HCT116 (cell line): ENCODE data around the gene APP. TPM values are rescaled to one million over a fixed set of nuclear protein-coding genes. Genes with fewer than 3 reads are reported as not detected.

Source experiments
- ATAC-seq: fragments of 200-7000 bp; cut with Tn5 transposase; 2 replicates; pipeline ENCODE4 v1.9.1; 2020; ENCODE audit warnings: mild to moderate bottlenecking, moderate library complexity
- BruUV-seq: library from RNA; stranded (reverse); fragments of 400-500 nt; replicated peaks from 2 replicates; lab custom pipeline; 2021; lab: Mats Ljungman, UMichigan
- CTCF ChIA-PET: fragments of 300-600 bp; sonication (Branson Sonifier 250); formaldehyde crosslinking; loops from one replicate; lab custom pipeline; 2021; ENCODE audit warnings: antibody characterized with exemption; lab: Charles Lee
- POLR2A ChIA-PET: fragments of 300-600, 350-600 bp; sonication (Branson Sonifier 250); formaldehyde crosslinking; loops from one replicate; lab custom pipeline; 2021; ENCODE audit warnings: antibody characterized with exemption; lab: Charles Lee
- RAD21 ChIA-PET, 2 experiments: fragments of 300-600 bp; sonication (Branson Sonifier 250); formaldehyde crosslinking; loops; one replicate each; lab custom pipeline; 2023; ENCODE audit warnings: low total read pairs in 2 of 2; ENCODE audit not compliant: uncharacterized antibody in 2 of 2, unreplicated experiment in 2 of 2, low non-redundant PET in 1 of 2; lab: Charles Lee
- DNase-seq: peaks from one replicate; pipeline ENCODE4 v3.0.0-alpha.2; 2010; ENCODE audit warnings: low read depth, low spot score
- H2AFZ ChIP-seq: fragments of 200-600 bp; shearing (Covaris generic), sonication (generic); 2 replicates; pipeline ENCODE4 v1.6.1; 2017; ENCODE audit warnings: low read depth, mixed run types, mixed read lengths, antibody characterized with exemption, low read length; ENCODE audit not compliant: poor library complexity, severe bottlenecking
- H3K27ac ChIP-seq: 2 replicates; pipeline ENCODE4 v1.5.1; 2012; ENCODE audit warnings: low read depth, low read length
- H3K27me3 ChIP-seq: fragments of 200-600 bp; sonication (generic); 2 replicates; pipeline ENCODE4 v1.6.1; 2016; ENCODE audit warnings: mixed run types, low read length, mixed read lengths; ENCODE audit not compliant: insufficient read depth
- H3K36me3 ChIP-seq, 2 experiments: fragments of 200-500 bp in 1 of 2; fragments of 200-600 bp in 1 of 2; sonication (Bioruptor generic) in 1 of 2; sonication (generic) in 1 of 2; 2 replicates each; pipeline versions ENCODE4 v1.5.1 to v1.6.1; 2014 to 2016; ENCODE audit warnings: low read length in 2 of 2, inconsistent platforms in 1 of 2, mixed read lengths in 1 of 2, mixed run types in 1 of 2; ENCODE audit not compliant: insufficient read depth in 2 of 2, control insufficient read depth in 1 of 2
- H3K4me1 ChIP-seq, 2 experiments: fragments of 200-600 bp in 1 of 2; sonication (generic) in 1 of 2; 2 replicates each; pipeline versions ENCODE4 v1.5.1 to v1.6.1; 2012 to 2017; ENCODE audit warnings: low read length in 2 of 2, inconsistent platforms in 1 of 2, mild to moderate bottlenecking in 1 of 2, mixed read lengths in 1 of 2, mixed run types in 1 of 2, moderate library complexity in 1 of 2; ENCODE audit not compliant: insufficient read depth in 2 of 2, control insufficient read depth in 1 of 2
- H3K4me2 ChIP-seq: fragments of 200-600 bp; sonication (generic); 2 replicates; pipeline ENCODE4 v1.6.1; 2017; ENCODE audit warnings: mixed run types, low read length, mixed read lengths
- H3K4me3 ChIP-seq, 2 experiments: fragments of 200-600 bp in 1 of 2; sonication (generic) in 1 of 2; replicated peaks in 1 of 2; 2 replicates each; pipeline ENCODE4 v1.5.1; 2011 to 2016; ENCODE audit warnings: low read length in 2 of 2, control low read depth in 1 of 2, low read depth in 1 of 2, mild to moderate bottlenecking in 1 of 2, mixed read lengths in 1 of 2, mixed run types in 1 of 2
- H3K79me2 ChIP-seq: fragments of 200-600 bp; sonication (generic); 2 replicates; pipeline ENCODE4 v1.6.1; 2017; ENCODE audit warnings: mild to moderate bottlenecking, mixed run types, low read length, moderate library complexity, mixed read lengths; ENCODE audit not compliant: insufficient read depth
- H3K9ac ChIP-seq: fragments of 200-600 bp; sonication (generic); 2 replicates; pipeline ENCODE4 v1.6.1; 2016; ENCODE audit warnings: low read length, mixed read lengths
- H3K9me2 ChIP-seq: fragments of 200-600 bp; sonication (generic), shearing (Covaris generic); 2 replicates; pipeline ENCODE4 v1.6.1; 2017; ENCODE audit warnings: mixed run types, mild to moderate bottlenecking, moderate library complexity; ENCODE audit not compliant: insufficient read depth
- H3K9me3 ChIP-seq, 2 experiments: fragments of 200-500 bp in 1 of 2; fragments of 200-600 bp in 1 of 2; sonication (Bioruptor generic) in 1 of 2; sonication (generic) in 1 of 2; 2 replicates each; pipeline ENCODE4 v1.6.1; 2014 to 2017; ENCODE audit warnings: low read length in 2 of 2, mixed read lengths in 2 of 2, inconsistent platforms in 1 of 2, low read depth in 1 of 2, mild to moderate bottlenecking in 1 of 2, mixed run types in 1 of 2, moderate library complexity in 1 of 2; ENCODE audit not compliant: control insufficient read depth in 1 of 2, insufficient read depth in 1 of 2
- H4K20me1 ChIP-seq: fragments of 200-600 bp; sonication (generic), shearing (Covaris generic); 2 replicates; pipeline ENCODE4 v1.6.1; 2017; ENCODE audit warnings: mixed run types, mild to moderate bottlenecking, moderate library complexity; ENCODE audit not compliant: insufficient read depth
- CEBPB ChIP-seq: IDR thresholded peaks from 2 replicates; pipeline ENCODE4 v1.6.1; 2012; ENCODE audit warnings: low read depth
- EGR1 ChIP-seq: IDR thresholded peaks from 2 replicates; pipeline ENCODE4 v1.6.1; 2012; ENCODE audit warnings: low read depth
- EZH2phosphoT487 ChIP-seq: fragments of 200-600 bp; IDR thresholded peaks from 2 replicates; pipeline ENCODE4 v1.6.1; 2018; ENCODE audit warnings: antibody characterized with exemption, borderline replicate concordance
- POLR2AphosphoS5 ChIP-seq: IDR thresholded peaks from 2 replicates; pipeline ENCODE4 v1.6.1; 2011; ENCODE audit warnings: mild to moderate bottlenecking, low read depth, low read length, moderate library complexity
- SP1 ChIP-seq: IDR thresholded peaks from 2 replicates; pipeline ENCODE4 v1.6.1; 2012; ENCODE audit warnings: low read depth
- TCF7L2 ChIP-seq: IDR thresholded peaks from 2 replicates; pipeline ENCODE4 v1.7.0; 2011; ENCODE audit warnings: borderline replicate concordance, inconsistent platforms; ENCODE audit not compliant: insufficient read depth, insufficient read length; ENCODE audit errors: extremely low read depth
- YY1 ChIP-seq: IDR thresholded peaks from 2 replicates; pipeline ENCODE4 v1.6.1; 2011; ENCODE audit warnings: low read length, low read depth, moderate library complexity, mild to moderate bottlenecking; ENCODE audit not compliant: insufficient replicate concordance; ENCODE audit errors: extremely low read depth
- intact Hi-C: fragments of 100-400 bp; cut with micrococcal nuclease; formaldehyde crosslinking; loops from 2 replicates; pipeline ENCODE4 v1.10.0; 2022
- total RNA-seq: library from RNA; stranded (reverse); gene quantifications from one replicate; pipeline ENCODE4 v1.2.1, GENCODE V29; 2021; ENCODE audit not compliant: unreplicated experiment
- TF ChIP-seq, protein P1 (sequence below): IDR thresholded peaks from 2 replicates; pipeline ENCODE4 v1.6.1; 2012; ENCODE audit warnings: low read depth
- TF ChIP-seq, protein P2 (sequence below): IDR thresholded peaks from 2 replicates; pipeline ENCODE4 v1.6.1; 2012
- TF ChIP-seq, protein P3 (sequence below): IDR thresholded peaks from 2 replicates; pipeline ENCODE4 v1.6.1; 2011; ENCODE audit warnings: mild to moderate bottlenecking, low read length, moderate library complexity; ENCODE audit not compliant: insufficient replicate concordance; ENCODE audit errors: extremely low read depth

Gene APP
- total RNA-seq, 1 experiment from 2014 or later = 267 TPM

DNA sequence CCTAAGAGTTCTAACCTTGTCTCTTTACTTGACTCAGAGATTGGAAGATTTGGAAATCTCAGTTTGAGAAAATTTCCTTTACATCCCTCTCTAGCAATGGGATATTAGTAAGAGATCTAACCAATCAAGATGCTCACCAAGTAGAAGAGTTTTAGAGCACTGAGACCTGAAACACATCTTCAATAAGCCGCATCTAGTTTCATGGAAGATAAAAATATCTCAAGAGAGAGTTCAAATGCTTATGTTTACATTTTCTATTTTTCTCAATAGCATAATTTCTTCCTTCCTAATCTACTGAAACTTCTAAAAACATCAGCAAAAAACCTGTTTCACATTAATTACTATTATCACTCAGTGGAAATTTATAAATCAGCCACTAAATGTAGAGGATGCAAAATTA, 165.1 kb downstream of the APP start:
- Histone ChIP-seq H4K20me1 (no peaks in the 10 kb centered on the region), H3K27me3 (no peaks in the 10 kb centered on the region), H3K4me3 (no peak overlapping the region), H2AFZ (no peak overlapping the region), H3K4me1 (no peaks in the 10 kb centered on the region), H3K27ac (no peak overlapping the region), H3K9ac (no peak overlapping the region), H3K36me3 (no peaks in the 10 kb centered on the region), H3K9me2 (no peaks in the 10 kb centered on the region), H3K79me2 (peaks cover 19% of the 10 kb centered on the region; the same call in 1 of the 2 replicates), H3K4me2 (no peak overlapping the region), H3K9me3 (no peaks in the 10 kb centered on the region)
- TF ChIP-seq, protein P1, sequence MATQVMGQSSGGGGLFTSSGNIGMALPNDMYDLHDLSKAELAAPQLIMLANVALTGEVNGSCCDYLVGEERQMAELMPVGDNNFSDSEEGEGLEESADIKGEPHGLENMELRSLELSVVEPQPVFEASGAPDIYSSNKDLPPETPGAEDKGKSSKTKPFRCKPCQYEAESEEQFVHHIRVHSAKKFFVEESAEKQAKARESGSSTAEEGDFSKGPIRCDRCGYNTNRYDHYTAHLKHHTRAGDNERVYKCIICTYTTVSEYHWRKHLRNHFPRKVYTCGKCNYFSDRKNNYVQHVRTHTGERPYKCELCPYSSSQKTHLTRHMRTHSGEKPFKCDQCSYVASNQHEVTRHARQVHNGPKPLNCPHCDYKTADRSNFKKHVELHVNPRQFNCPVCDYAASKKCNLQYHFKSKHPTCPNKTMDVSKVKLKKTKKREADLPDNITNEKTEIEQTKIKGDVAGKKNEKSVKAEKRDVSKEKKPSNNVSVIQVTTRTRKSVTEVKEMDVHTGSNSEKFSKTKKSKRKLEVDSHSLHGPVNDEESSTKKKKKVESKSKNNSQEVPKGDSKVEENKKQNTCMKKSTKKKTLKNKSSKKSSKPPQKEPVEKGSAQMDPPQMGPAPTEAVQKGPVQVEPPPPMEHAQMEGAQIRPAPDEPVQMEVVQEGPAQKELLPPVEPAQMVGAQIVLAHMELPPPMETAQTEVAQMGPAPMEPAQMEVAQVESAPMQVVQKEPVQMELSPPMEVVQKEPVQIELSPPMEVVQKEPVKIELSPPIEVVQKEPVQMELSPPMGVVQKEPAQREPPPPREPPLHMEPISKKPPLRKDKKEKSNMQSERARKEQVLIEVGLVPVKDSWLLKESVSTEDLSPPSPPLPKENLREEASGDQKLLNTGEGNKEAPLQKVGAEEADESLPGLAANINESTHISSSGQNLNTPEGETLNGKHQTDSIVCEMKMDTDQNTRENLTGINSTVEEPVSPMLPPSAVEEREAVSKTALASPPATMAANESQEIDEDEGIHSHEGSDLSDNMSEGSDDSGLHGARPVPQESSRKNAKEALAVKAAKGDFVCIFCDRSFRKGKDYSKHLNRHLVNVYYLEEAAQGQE = no peak
- TF ChIP-seq EGR1 = no peak
- CTCF ChIA-PET = no interaction called here
- BruUV-seq = no TSS peak
- POLR2A ChIA-PET = no interaction called here
- intact Hi-C loops = no loop called here
- no peak for DNase-seq
- no peak for ATAC-seq
- RAD21 ChIA-PET = no interaction called here

DNA sequence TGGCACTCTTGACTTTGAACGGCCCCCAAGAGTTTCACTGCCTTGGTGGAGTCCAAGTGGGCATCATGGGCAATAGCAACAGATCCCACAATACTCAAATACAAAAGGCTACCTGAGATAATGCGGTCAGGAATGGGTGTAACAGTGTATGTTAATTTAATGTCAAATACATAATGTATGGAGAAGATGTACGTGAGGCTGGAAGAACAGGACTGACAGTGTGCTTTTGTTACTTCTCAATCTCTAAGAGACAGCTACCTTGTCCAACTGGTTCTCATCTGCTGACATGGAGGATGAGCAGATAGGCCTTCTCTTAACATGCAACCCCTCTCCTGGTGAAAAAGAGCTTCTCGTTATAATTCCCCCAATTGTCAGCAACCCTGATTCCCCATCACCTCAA, 167.2 kb downstream of the APP start:
- Histone ChIP-seq H3K4me2 (no peak overlapping the region), H4K20me1 (no peaks in the 10 kb centered on the region), H3K4me1 (peaks cover 10 to 17% of the 10 kb centered on the region in 2 experiments; a peak in 2 of 4 replicates), H3K4me3 (no peak overlapping the region), H3K9ac (no peak overlapping the region), H3K36me3 (0 out of 4 replicates have a peak, but pooled peaks cover 0 to 3% of the 10 kb centered on the region in 2 experiments), H3K27me3 (no peaks in the 10 kb centered on the region), H3K9me2 (no peaks in the 10 kb centered on the region), H2AFZ (no peak overlapping the region), H3K9me3 (no peaks in the 10 kb centered on the region), H3K27ac (no peak overlapping the region), H3K79me2 (peaks cover 12% of the 10 kb centered on the region; the same call in 1 of the 2 replicates)
- intact Hi-C loops = no loop called here
- ATAC-seq (no peak), DNase-seq (no peak)
- ChIA-PET RAD21 (no interaction called here), POLR2A (no interaction called here), CTCF (no interaction called here)
- BruUV-seq = no TSS peak
- no peak for TF ChIP-seq EGR1
- TF ChIP-seq TCF7L2 = no peak
- no peak for TF ChIP-seq YY1
- TF ChIP-seq, protein P2, sequence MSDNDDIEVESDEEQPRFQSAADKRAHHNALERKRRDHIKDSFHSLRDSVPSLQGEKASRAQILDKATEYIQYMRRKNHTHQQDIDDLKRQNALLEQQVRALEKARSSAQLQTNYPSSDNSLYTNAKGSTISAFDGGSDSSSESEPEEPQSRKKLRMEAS = no peak
- no peak for TF ChIP-seq POLR2AphosphoS5
- no peak for TF ChIP-seq CEBPB
- TF ChIP-seq EZH2phosphoT487 = no peak
- TF ChIP-seq, protein P3, sequence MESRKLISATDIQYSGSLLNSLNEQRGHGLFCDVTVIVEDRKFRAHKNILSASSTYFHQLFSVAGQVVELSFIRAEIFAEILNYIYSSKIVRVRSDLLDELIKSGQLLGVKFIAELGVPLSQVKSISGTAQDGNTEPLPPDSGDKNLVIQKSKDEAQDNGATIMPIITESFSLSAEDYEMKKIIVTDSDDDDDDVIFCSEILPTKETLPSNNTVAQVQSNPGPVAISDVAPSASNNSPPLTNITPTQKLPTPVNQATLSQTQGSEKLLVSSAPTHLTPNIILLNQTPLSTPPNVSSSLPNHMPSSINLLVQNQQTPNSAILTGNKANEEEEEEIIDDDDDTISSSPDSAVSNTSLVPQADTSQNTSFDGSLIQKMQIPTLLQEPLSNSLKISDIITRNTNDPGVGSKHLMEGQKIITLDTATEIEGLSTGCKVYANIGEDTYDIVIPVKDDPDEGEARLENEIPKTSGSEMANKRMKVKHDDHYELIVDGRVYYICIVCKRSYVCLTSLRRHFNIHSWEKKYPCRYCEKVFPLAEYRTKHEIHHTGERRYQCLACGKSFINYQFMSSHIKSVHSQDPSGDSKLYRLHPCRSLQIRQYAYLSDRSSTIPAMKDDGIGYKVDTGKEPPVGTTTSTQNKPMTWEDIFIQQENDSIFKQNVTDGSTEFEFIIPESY = no peak
- no peak for TF ChIP-seq SP1
